ENCODE results near the gene ZNF618. TPM values are rescaled to one million over a fixed set of nuclear protein-coding genes. Genes with fewer than 3 reads are reported as not detected.

ZNF618 gene
- total RNA-seq, 1 donor from 2014 or later = 3.8 TPM

GRCh38 chr9:113954591-113954990 is 78.5 kb downstream of the ZNF618 start:
- no peak for DNase-seq (ENCODE audit: low read depth)

DNA sequence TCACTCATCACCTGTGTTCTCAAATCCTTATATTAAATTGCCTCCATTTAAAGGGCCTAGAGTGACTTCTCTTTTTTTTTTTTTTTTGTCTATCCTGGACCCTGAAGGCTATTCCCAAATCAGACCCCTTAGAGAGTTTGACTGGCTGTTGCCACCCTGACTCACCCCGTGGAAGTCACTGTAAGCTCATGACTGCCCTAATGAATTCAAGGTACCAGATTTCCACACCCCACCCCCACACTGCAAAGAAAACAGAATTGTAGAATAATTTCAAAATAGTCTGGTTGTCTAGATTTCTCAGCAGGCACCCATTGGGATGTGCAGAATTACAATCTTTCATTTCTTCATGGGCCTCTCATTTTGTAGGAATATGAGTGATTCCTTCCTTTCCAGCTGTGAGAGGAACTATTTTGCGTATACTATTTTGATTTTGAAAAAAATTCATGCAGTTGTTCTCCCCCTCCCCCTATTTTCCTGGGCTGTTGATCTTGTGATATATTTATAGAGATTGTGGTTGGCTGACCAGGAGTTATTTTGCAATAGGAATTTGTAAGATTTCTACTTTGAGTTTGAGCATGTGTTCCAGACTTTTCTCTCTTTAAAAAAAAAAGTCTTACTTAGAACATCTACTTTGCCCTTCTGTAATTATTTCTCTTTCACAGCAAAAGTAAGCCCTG is 79.1 kb downstream of the ZNF618 start:
- DNase-seq (ENCODE audit: low read depth) = peak; percentile 74

- DNase-seq (ENCODE audit: low read depth) = no peak
Measured at GRCh38 chr9:113956901-113957300, 80.8 kb downstream of the ZNF618 start.

DNA sequence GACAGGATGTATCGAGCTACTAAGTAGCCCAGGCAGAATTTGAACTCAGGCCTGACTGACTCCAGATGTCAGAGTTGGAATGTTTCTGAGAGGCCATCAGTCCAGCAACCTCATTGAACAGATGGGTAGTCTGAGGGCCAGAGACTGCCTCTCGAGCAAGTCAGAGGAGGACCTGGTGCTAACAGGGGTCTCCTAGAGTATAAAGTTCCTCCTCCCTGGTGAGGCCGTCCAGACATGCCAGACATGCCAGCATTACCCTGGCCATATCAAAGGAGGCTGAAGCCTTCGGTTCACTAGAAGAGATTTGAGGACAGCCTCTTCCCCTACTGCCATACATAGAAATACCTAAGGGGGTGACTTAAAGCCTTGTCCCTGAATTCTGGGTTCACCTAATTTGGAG is 81.2 kb downstream of the ZNF618 start:
- no peak for DNase-seq (ENCODE audit: low read depth)

GRCh38 chr9:113957821-113958341 is 81.8 kb downstream of the ZNF618 start:
- peak; percentile 74 for DNase-seq (ENCODE audit: low read depth)

GRCh38 chr9:113958556-113958955 is 82.4 kb downstream of the ZNF618 start:
- no peak for DNase-seq (ENCODE audit: low read depth)

GRCh38 chr9:113960768-113961167 is 84.7 kb downstream of the ZNF618 start:
- DNase-seq (ENCODE audit: low read depth) = no peak

DNA sequence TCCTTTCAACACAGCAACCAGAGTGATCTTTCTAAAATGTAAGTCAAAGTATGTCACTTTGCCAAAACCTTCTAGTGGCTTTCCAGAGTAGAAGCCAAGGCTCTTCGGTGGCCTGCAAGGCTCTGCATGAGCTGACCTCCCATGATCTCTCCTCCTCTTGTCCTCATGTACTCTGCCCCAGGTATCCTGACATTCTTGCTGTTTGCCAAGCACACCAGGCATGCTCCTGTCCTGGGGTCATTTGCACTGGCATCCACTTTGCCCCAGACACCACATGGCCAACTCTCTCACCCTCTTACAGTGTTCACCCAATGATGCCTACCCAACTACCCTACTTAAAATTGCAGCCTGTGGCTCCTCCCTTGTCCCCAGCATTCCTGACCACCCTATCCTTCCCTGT is 86.3 kb downstream of the ZNF618 start:
- DNase-seq (ENCODE audit: low read depth) = no peak

DNA sequence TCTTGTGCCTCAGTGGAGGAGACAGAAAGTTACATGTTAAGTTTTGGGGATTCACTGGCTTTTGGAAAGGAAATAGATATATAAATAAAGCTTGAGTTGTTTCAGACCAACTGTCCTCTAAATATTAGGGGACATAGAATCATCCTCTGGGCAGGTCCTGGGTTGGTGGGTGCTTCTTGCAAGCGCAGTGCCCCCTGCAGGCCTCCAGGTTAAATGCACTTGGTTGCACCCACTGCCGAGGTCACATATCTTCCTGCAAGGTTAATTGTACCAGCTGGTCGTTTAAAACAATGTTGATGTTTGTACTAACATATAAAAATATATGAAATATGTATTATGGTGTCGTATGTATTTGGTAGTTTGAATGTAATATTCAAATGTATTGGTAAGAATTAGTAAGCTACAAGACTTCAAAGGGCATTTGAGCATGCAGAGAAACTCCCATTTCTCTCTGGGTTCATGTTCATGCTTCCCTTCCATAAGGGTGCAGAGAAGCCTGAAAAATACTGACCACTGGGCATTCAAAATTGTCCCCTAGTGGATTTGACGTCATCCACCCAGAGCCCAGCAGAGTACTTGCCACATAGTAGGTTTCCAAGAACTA is 87.0 kb downstream of the ZNF618 start:
- DNase-seq (ENCODE audit: low read depth) = peak; percentile 58

DNA sequence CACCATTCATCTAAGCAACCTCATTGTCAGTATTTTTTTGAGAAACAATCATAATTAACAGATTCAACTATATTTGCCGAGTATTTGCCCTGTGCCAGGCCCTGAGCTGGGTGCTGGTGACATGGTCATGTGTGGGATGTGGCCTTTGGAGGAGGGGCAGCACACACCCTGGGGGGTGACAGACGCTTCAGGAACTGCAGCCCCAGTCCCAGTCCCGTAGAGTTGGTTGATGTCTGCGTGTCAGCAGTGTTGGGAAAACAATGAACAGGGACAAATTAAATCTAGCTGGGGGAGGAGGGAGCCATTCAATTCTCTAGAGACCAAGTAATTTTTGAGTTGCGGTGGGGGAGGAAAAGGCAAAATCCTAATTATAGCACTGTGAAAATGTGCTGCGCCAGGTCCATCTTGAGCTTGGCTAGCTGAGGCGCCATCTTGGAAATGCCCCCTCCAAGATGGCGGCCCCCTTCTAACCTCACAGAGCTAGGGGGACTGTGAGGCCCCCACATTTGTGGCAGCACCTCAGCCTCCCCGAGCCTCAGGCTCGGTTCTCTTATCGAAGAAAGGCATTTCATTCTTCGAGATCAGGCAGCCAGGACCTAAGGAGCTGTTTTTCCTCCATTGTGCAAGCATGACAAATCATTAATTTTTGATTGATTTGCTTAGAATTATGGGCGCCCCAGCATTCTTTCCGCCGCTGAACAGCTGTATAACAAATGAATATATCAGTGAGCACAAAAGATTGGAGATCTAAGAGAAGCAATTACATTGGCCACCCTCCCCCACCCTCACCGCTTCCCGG is 87.8 kb downstream of the ZNF618 start:
- DNase-seq (ENCODE audit: low read depth) = no peak

DNA sequence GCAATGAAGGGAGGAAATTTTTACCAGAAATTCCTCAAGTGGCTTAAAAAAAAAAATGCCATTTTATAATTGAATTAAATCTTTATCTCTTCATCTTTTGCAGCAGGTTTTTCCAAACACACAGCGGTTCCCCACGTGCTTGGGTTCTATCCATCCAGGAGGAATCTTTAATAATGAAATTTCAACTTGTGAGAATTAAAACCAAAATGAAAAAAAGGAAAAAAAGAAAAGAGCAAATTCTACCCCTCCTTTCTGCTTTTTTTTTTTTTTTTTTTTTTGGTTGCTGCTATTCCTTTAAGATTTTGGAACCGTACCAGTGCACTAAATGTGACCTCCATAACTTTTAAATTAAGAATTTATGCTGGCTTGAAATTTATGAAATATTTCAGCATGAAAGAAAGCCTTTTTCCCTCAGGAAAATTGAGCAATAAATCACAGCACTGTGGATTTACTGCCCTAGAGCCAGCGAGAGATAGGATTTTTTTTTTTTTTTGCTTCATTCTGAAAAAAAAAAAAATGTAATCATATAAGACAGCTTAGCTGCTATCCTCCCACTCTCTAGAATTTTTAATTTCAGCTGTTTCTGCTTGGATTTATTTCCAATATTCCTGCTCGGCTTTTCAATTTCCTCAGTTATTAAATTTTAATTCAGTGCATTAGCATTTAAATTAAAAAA is 88.5 kb downstream of the ZNF618 start:
- no peak for DNase-seq (ENCODE audit: low read depth)

DNA sequence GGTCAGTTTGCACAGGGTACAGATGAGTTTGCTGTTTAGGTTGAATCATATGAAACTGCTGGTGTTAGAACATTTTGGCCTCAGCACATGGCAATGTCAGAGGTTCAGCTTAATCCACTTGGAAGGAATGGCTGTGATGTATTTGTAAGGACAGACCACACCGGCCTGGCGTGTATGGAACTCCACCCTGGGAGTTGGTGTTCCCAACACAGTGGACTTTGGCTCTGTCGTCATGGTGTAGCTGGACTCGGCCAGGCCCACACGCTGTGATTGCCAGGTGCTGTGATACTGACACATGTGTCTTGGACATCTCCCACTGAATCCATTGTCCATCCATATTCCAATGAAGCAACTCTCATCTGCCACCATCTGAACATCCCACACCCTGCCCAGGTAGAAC is 90.3 kb downstream of the ZNF618 start:
- DNase-seq (ENCODE audit: low read depth) = no peak

DNA sequence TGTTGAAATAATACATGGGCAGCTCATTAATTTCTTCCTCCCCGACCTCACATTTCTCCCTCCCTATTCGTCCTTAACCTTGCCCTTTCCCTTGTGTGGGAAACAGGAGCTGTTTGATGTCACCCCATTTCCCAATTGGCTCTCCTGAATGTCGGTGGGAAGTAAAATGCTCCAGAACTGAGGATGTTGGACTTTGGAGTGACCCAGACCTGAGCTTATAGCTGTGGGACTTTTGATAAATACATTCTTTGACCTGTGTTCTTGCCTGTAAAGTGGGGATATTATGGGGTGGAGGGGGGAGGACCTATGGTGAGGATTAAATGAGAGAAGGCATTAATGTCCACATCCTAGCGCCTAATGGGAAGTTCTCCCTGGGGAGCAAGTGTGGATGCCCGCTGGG is 91.3 kb downstream of the ZNF618 start:
- DNase-seq (ENCODE audit: low read depth) = no peak

DNA sequence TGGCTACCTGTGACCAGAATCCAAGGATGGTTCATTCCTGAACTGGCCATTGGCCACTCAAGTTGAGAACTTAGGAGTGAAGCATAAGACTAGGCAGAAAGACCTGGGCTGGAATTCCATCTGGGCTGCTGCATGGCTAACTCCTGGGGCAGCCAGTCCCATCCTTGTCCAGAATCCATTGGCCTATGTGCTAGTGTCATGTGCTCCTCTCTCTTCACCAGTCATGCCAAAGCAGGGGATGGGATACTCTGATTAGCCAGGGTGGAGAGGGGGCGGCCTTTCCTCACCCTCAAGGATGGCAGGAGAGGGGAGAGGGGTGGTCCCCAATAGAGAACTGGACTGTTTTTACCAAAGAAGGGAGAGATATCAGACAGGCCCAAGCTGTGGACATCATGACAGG is 93.2 kb downstream of the ZNF618 start:
- no peak for DNase-seq (ENCODE audit: low read depth)

DNA sequence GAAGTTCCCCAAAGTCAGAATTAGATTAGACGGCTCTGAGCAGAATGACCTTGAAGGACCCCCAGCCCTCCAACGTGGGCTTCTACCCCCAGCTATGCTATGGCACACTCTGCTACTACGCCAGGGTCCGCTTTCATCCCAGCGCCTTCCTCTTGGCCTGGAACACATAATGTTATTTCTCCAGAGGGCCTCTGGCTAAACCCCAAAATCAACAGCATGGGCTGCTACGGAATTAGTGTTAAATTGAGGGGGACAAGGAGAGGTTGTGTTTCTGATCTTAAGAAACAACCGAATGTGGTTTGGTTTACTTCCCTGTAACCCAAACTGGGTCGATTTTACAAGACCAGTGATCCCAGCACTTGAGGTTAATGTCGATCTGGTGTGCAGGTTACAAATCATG is 97.1 kb downstream of the ZNF618 start:
- no peak for DNase-seq (ENCODE audit: low read depth)

GRCh38 chr9:113973963-113974413 is 97.9 kb downstream of the ZNF618 start:
- peak; percentile 93 for DNase-seq (ENCODE audit: low read depth)

GRCh38 chr9:113976915-113977314 is 100.8 kb downstream of the ZNF618 start:
- DNase-seq (ENCODE audit: low read depth) = no peak

DNA sequence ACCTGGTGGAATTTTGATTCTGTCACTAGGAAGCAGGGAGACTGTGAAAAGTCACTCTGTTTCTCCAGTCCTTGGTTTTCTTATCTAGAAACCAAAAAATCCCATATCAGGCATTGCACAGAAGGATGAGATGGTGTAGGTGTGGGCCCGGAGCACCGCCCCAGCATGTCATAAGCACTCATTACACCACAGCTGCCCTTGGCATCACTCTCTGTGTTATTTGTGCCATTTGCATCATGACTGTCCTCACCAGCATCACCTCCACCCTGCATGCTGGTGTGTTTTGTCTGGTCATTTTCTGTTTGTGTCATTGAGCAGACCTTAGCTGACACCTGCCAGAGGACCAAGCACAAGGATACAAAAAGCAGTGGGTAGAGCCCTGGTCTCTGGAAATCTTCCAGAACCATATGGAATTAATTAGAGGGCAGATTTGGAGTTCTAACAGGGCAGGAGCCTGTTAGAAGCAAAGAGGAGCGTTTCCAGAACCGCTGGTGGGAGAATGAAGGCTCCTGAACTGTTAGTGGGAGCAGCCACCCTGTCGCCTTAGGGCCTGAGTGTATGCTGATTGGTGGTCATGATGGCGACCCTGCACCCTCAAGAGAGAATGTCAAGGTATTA is 102.7 kb downstream of the ZNF618 start:
- DNase-seq (ENCODE audit: low read depth) = no peak

GRCh38 chr9:113979343-113980127 is 103.4 kb downstream of the ZNF618 start:
- no peak for DNase-seq (ENCODE audit: low read depth)

Data from myocyte (in vitro differentiated cells).